Mucosa of rectum (tissue), 2 donors: ENCODE results near the gene PZP.
"Not testable (repeated sequence)": the region's sequence is repeated elsewhere in the genome, so short reads cannot be mapped to it uniquely, and the experiment has no call there.

Source experiments
- H3K27ac ChIP-seq, 2 donors: one replicate each; pipeline ENCODE4 v1.7.0; 2013; ENCODE audit warnings: inconsistent platforms in 2 of 2, low read depth in 2 of 2, low read length in 2 of 2
- H3K27me3 ChIP-seq, 2 donors: one replicate each; pipeline ENCODE4 v1.7.0; 2013; ENCODE audit warnings: low read length in 2 of 2; ENCODE audit not compliant: control insufficient read depth in 2 of 2, insufficient read depth in 2 of 2
- H3K36me3 ChIP-seq, 2 donors: one replicate each; pipeline ENCODE4 v1.7.0; 2013; ENCODE audit warnings: low read length in 2 of 2; ENCODE audit not compliant: control insufficient read depth in 2 of 2, insufficient read depth in 2 of 2
- H3K4me1 ChIP-seq, 2 donors: one replicate each; pipeline ENCODE4 v1.7.0; 2013; ENCODE audit warnings: low read length in 2 of 2, mild to moderate bottlenecking in 1 of 2; ENCODE audit not compliant: control insufficient read depth in 2 of 2, insufficient read depth in 2 of 2
- H3K4me3 ChIP-seq, 2 donors: one replicate each; pipeline ENCODE4 v1.7.0; 2013; ENCODE audit warnings: low read length in 2 of 2
- H3K9ac ChIP-seq, 2 donors: one replicate each; pipeline ENCODE4 v1.7.0; 2013; ENCODE audit warnings: low read length in 2 of 2, low read depth in 1 of 2, mild to moderate bottlenecking in 1 of 2
- H3K9me3 ChIP-seq, 2 donors: one replicate each; pipeline ENCODE4 v1.7.0; 2013; ENCODE audit warnings: low read length in 2 of 2; ENCODE audit not compliant: control insufficient read depth in 2 of 2
- donor health status: healthy.
- donor health status: Normal muscosa, but diverticular disease.

Gene PZP

DNA sequence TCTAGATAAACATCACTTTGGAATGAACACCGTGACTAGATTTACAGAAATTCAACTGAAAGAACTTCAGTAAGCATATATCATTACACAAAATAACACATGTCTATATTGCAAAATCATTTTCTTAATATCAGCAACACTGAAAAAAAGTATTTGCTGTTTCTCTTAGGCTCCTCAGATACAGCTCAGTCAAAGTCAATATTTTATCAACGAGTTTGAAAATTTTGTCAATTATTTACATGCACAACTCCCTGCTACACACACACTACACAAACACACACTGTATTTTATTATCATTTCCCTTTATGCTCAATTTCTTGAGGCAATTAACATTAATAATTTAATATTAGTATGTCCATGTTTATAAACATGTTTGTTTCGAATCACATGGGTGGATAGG lies 3.8 kb downstream of the PZP start:
- Histone ChIP-seq H3K27ac (no peak overlapping the region), H3K4me1 (no peaks in the 10 kb centered on the region), H3K36me3 (no peaks in the 10 kb centered on the region), H3K4me3 (no peak overlapping the region), H3K9ac (no peak overlapping the region), H3K27me3 (no peaks in the 10 kb centered on the region), H3K9me3 (no peaks in the 10 kb centered on the region)

DNA sequence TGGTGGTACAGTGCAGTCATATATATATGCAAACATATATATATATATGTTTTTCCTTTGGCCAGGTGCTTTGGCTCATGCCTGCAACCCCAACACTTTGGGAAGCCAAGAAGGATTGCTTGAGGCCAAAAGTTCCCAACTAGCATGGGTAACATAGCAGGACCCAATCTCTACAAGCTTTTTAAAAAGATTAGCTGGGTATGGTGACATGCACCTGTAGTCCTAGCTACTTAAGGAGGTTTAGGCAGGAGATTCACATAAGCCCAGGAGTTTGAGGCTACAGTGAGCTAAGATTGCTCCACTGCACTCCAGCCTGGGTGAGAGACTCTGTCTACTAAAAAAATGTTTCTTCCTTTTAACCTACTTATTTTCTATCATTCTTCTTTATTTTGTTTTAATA lies 10.2 kb downstream of the PZP start:
- H3K4me3 ChIP-seq, result no peak overlapping the region
- no peaks in the 10 kb centered on the region for H3K9me3 ChIP-seq
- H3K36me3 ChIP-seq, result no peaks in the 10 kb centered on the region
- no peaks in the 10 kb centered on the region for H3K27me3 ChIP-seq
- H3K9ac ChIP-seq, result no peak overlapping the region
- no peak overlapping the region for H3K27ac ChIP-seq
- no peaks in the 10 kb centered on the region for H3K4me1 ChIP-seq

DNA sequence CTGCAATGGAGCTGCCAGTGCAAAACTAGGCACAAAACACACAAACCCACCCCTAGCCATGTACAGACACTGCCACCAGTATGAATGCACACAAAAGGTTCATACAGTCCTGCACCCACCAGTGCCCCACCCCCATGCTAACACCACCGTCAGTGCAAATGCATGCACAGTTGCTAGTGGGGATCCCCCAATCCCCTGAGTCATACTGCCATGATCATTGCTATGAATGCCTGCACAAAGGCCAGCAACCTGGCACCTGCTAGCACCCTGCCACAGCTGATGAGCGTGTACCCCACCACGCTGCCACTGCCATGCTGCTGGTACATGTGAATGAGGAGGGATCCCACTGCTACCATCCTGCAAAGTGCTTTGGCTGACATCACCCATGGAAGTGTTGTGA lies 23.9 kb downstream of the PZP start:
- Histone ChIP-seq H3K4me1 (no peaks in the 10 kb centered on the region), H3K4me3 (no peak overlapping the region), H3K9ac (no peak overlapping the region), H3K36me3 (no peaks in the 10 kb centered on the region), H3K27me3 (no peaks in the 10 kb centered on the region), H3K9me3 (no peaks in the 10 kb centered on the region), H3K27ac (no peak overlapping the region)

DNA sequence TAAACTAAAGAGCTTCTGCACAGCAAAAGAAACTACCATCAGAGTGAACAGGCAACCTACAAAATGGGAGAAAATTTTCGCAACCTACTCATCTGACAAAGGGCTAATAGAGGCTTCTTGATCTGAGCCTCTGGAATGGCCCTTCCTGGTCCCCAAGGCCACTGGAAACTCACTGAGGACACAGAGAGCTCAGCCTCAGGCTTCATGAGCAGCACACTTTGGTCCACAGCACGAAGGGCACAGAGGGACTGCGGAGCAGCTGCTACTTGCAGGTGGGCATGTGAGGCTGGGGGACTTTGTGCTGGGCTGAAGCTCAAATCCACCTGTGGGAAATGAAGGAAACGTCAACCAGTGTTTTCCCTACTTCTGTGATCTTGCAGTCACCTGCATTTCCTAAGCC lies 27.4 kb downstream of the PZP start:
- Histone ChIP-seq H3K27ac (no peak overlapping the region), H3K9me3 (no peaks in the 10 kb centered on the region), H3K27me3 (no peaks in the 10 kb centered on the region), H3K36me3 (no peaks in the 10 kb centered on the region), H3K4me1 (no peaks in the 10 kb centered on the region), H3K9ac (no peak overlapping the region), H3K4me3 (no peak overlapping the region)

DNA sequence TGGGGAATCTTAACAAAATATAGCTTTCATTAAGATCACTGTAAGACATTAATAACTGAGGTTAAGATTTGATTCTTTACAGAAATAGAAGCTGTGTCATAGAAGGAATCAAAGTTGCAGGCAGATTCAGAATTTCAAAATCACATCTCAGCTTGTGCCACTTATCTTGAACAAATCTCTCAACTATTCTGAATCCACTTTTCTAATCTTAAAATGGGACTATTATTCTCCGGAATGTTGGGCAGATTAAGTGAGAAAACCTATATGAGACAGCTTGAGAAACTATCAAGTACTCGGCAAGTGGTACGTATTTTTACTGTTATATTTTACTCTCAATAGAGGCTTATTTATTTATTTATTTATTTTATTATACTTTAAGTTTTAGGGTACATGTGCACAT lies 28.4 kb downstream of the PZP start:
- H3K27ac ChIP-seq, result no peak overlapping the region
- no peak overlapping the region for H3K4me3 ChIP-seq
- H3K27me3 ChIP-seq, result no peaks in the 10 kb centered on the region
- no peaks in the 10 kb centered on the region for H3K4me1 ChIP-seq
- no peaks in the 10 kb centered on the region for H3K9me3 ChIP-seq
- no peaks in the 10 kb centered on the region for H3K36me3 ChIP-seq
- H3K9ac ChIP-seq, result no peak overlapping the region

DNA sequence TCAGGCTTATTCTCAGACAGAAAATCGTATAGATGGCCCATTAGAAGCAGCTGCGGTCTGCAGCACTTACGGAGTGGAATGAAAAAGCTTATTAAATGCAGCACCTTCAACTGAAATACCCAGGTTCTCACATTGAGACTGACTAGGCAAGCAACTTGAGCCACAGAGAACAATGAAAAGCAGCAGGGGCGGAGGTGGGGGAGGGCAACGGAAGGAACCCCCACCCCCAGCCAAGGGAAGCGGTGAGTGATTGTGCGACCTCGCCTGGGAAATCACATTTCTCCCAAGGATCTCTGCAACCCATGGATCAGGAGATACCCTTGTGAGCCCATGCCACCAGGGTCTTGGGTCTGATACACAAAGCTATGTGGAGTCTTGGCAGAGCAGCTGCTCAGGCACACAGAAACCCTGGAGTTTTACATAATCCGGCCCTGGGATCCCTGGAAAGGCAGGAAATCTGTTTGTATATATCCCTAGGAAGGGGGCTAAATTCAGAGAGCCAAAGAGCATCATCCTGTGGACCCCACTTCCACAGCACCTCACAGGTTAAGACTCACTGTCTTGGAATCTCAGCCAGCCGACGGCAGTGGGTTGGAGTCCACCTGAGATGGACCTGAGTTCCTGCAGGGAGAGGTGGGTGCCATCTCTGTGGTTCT lies 38.1 kb downstream of the PZP start:
- Histone ChIP-seq H3K9me3 (no peaks in the 10 kb centered on the region), H3K4me3 (no peak overlapping the region)

DNA sequence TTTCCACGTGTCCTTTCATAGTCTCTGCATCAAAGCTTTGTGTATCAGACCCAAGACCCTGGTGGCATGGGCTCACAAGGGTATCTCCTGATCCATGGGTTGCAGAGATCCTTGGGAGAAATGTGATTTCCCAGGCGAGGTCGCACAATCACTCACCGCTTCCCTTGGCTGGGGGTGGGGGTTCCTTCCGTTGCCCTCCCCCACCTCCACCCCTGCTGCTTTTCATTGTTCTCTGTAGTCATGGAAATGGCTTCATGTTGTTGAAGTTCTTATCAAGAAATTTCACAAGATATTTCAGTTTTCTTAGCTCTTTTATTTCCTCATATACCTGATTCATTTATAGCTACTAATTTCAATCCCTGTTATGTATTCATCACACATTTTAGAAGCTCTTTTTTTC lies 40.9 kb downstream of the PZP start:
- H3K9ac ChIP-seq, H3K9me3 ChIP-seq, H3K27me3 ChIP-seq, H3K4me1 ChIP-seq, H3K36me3 ChIP-seq, H3K27ac ChIP-seq, H3K4me3 ChIP-seq: not testable (repeated sequence)

More for the DNA sequence above, 38.1 kb downstream of the PZP start:
- Histone ChIP-seq H3K9ac (no peak overlapping the region), H3K4me1 (no peaks in the 10 kb centered on the region), H3K36me3 (no peaks in the 10 kb centered on the region), H3K27me3 (no peaks in the 10 kb centered on the region), H3K27ac (no peak overlapping the region)

DNA sequence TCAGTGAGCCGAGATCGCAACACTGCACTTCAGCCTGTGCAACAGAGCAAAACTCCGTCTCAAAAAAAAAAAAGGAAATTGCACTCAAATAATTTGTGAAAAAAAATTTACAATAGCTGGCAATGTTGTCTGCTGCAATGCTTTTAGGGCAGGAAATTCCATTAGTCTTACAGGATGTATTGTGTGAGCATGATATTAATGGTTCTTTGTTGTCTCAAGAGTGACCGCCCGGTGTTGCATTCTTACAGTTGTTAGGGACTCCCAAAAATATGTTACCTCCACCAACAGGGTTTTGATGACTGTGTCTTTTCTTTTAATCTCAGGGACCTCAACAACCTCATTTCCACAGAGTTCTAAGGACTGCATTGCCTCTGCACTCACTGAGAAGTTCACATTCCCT lies 44.8 kb downstream of the PZP start:
- Histone ChIP-seq H3K36me3 (no peaks in the 10 kb centered on the region), H3K4me1 (no peaks in the 10 kb centered on the region), H3K9me3 (no peaks in the 10 kb centered on the region), H3K4me3 (no peak overlapping the region), H3K9ac (no peak overlapping the region), H3K27me3 (no peaks in the 10 kb centered on the region), H3K27ac (no peak overlapping the region)

DNA sequence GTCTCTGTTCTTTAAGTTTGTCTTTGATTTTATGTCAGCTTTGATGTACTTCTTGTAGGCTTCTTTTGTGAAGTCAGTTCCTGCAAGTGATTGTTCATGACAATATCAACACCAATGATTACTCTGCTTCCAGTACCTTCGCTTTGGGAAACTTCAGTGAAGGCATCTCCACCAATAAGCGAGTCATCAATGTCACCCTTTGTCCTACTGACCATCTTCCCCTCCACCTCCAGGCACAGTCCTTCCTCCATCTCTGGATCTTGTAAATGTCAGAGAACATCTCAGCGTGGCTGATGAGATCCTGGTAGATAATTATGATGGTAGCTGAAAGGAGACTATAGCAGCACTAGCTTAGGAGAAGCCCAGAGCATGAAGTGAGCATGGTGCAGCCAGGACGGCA lies 52.1 kb downstream of the PZP start:
- Histone ChIP-seq H3K36me3 (no peaks in the 10 kb centered on the region), H3K9ac (no peak overlapping the region), H3K27me3 (no peaks in the 10 kb centered on the region)

DNA sequence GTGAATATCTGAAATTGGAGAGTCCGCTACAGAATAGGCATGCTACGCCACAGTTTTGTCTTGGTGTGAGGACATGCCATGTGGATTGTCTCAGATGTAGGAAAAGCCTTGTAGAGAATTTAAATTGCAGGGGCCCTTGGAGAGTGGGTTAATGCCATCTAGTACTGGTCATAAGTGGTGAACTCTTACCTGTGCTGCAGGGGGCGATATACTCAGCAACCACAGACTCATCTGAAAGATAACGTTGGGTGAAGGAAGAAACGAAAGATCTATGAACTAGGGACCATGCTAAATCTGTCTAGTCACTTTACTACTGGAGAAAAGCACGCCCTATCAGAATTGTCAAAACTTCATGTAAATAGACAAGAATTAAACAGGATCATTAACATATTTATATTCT lies 58.8 kb downstream of the PZP start:
- Histone ChIP-seq H3K36me3 (no peaks in the 10 kb centered on the region), H3K9me3 (no peaks in the 10 kb centered on the region), H3K4me1 (no peaks in the 10 kb centered on the region), H3K27ac (no peak overlapping the region), H3K9ac (no peak overlapping the region), H3K4me3 (no peak overlapping the region), H3K27me3 (no peaks in the 10 kb centered on the region)

More for the DNA sequence above, 52.1 kb downstream of the PZP start:
- H3K4me1 ChIP-seq, result no peaks in the 10 kb centered on the region
- no peaks in the 10 kb centered on the region for H3K9me3 ChIP-seq
- H3K4me3 ChIP-seq, result no peak overlapping the region
- no peak overlapping the region for H3K27ac ChIP-seq

DNA sequence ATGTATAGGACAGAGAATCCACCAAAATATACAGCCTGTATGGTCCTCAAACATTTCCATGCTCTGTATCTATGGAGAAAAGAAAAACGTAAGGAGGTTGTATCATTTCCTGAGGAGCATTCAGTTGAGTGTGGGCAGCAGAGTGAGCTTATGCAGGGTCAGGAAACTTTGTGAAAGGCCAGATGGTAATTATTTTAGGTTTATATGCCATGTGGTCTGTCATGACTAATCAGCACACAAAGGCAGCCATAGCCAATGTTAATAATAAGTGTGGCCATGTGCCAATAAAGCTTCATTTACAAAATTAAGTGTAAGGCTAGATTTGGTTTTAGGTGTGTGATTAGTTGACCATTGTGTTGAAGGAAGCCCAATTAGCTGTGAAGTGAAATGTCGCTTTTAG lies 59.3 kb downstream of the PZP start:
- no peak overlapping the region for H3K9ac ChIP-seq
- no peak overlapping the region for H3K27ac ChIP-seq
- H3K4me3 ChIP-seq, result no peak overlapping the region
- H3K4me1 ChIP-seq, result no peaks in the 10 kb centered on the region
- H3K27me3 ChIP-seq, result no peaks in the 10 kb centered on the region
- no peaks in the 10 kb centered on the region for H3K36me3 ChIP-seq
- no peaks in the 10 kb centered on the region for H3K9me3 ChIP-seq
